GM23338 (cell line): ENCODE results near the gene TCN1. TPM values are rescaled to one million over a fixed set of nuclear protein-coding genes. Genes with fewer than 3 reads are reported as not detected.

ENCODE experiments used
- ATAC-seq: fragments of 200-7000 bp; cut with Tn5 transposase; 3 replicates; pipeline ENCODE4 v1.9.1; 2020
- DNase-seq: peaks from one replicate; pipeline ENCODE4 v3.0.0-alpha.2; 2015; ENCODE audit warnings: low spot score
- H2AFZ ChIP-seq: fragments of 200-600 bp; sonication (generic); 2 replicates; pipeline ENCODE4 v1.8.0; 2016; ENCODE audit warnings: antibody characterized with exemption, mild to moderate bottlenecking, moderate library complexity
- H3F3A ChIP-seq: fragments of 200-600 bp; sonication (generic); replicated peaks from 2 replicates; pipeline ENCODE4 v1.8.0; 2017; ENCODE audit warnings: antibody characterized with exemption, mixed run types, low read depth
- H3K27ac ChIP-seq: fragments of 200-600 bp; sonication (generic); 2 replicates; pipeline ENCODE4 v1.6.1; 2016; ENCODE audit warnings: low read depth
- H3K27me3 ChIP-seq: fragments of 200-600 bp; sonication (generic); 2 replicates; pipeline ENCODE4 v1.8.0; 2016; ENCODE audit warnings: mild to moderate bottlenecking, mixed run types, moderate library complexity; ENCODE audit not compliant: insufficient read depth
- H3K36me3 ChIP-seq: fragments of 200-600 bp; sonication (generic); 2 replicates; pipeline ENCODE4 v1.8.0; 2016; ENCODE audit warnings: mild to moderate bottlenecking; ENCODE audit not compliant: insufficient read depth
- H3K4me1 ChIP-seq: fragments of 200-600 bp; sonication (generic); 2 replicates; pipeline ENCODE4 v1.8.0; 2016; ENCODE audit warnings: mild to moderate bottlenecking, moderate library complexity; ENCODE audit not compliant: insufficient read depth
- H3K4me2 ChIP-seq: fragments of 200-600 bp; sonication (generic); 2 replicates; pipeline ENCODE4 v1.7.1; 2017; ENCODE audit warnings: mixed run types
- H3K4me3 ChIP-seq: fragments of 200-600 bp; sonication (generic); 2 replicates; pipeline ENCODE4 v1.6.1; 2016; ENCODE audit warnings: mixed run types
- H3K79me2 ChIP-seq: fragments of 200-600 bp; sonication (generic); replicated peaks from 2 replicates; pipeline ENCODE4 v1.8.0; 2017; ENCODE audit warnings: mild to moderate bottlenecking; ENCODE audit not compliant: insufficient read depth
- H3K9me2 ChIP-seq: fragments of 200-600 bp; sonication (generic); 2 replicates; pipeline ENCODE4 v1.8.0; 2017; ENCODE audit not compliant: insufficient read depth
- H4K20me1 ChIP-seq: fragments of 200-600 bp; sonication (generic); replicated peaks from 2 replicates; pipeline ENCODE4 v1.8.0; 2017; ENCODE audit warnings: mild to moderate bottlenecking; ENCODE audit not compliant: insufficient read depth
- H3K27ac Mint-ChIP-seq: 2 replicates; pipeline ENCODE4 v1.8.0; 2020; ENCODE audit warnings: inconsistent platforms, mild to moderate bottlenecking, moderate library complexity, mixed read lengths
- H3K27me3 Mint-ChIP-seq: 3 replicates; pipeline ENCODE4 v1.8.0; 2022; ENCODE audit warnings: low read depth, mild to moderate bottlenecking, moderate library complexity, mixed read lengths, inconsistent platforms; ENCODE audit not compliant: insufficient read depth, poor library complexity
- H3K36me3 Mint-ChIP-seq: 3 replicates; pipeline ENCODE4 v1.8.0; 2021; ENCODE audit warnings: low read depth, mild to moderate bottlenecking, inconsistent platforms, moderate library complexity, mixed read lengths
- H3K4me1 Mint-ChIP-seq: 3 replicates; pipeline ENCODE4 v1.8.0; 2020; ENCODE audit warnings: mild to moderate bottlenecking, inconsistent platforms, mixed read lengths
- H3K4me3 Mint-ChIP-seq: 3 replicates; pipeline ENCODE4 v1.8.0; 2021; ENCODE audit warnings: moderate library complexity, mild to moderate bottlenecking, inconsistent platforms, mixed read lengths
- H3K9me3 Mint-ChIP-seq: 3 replicates; pipeline ENCODE4 v1.8.0; 2020; ENCODE audit warnings: moderate library complexity, mild to moderate bottlenecking, inconsistent platforms, mixed read lengths
- CTCF ChIP-seq, 2 experiments: fragments of 200-600 bp in 1 of 2; sonication (generic) in 1 of 2; conservative IDR thresholded peaks; 2 replicates each; pipeline versions ENCODE4 v1.5.1 to v1.6.1; 2016 to 2017; ENCODE audit warnings: antibody characterized with exemption in 2 of 2, low read depth in 2 of 2, mild to moderate bottlenecking in 2 of 2, moderate library complexity in 1 of 2
- EZH2 ChIP-seq: fragments of 200-600 bp; sonication (generic); IDR thresholded peaks from one replicate; pipeline ENCODE4 v1.8.0; 2017; ENCODE audit warnings: antibody characterized with exemption, mild to moderate bottlenecking, low read depth; ENCODE audit not compliant: unreplicated experiment
- EZH2phosphoT487 ChIP-seq: fragments of 200-600 bp; sonication (generic); IDR thresholded peaks from one replicate; pipeline ENCODE4 v1.8.1; 2018; ENCODE audit warnings: antibody characterized with exemption; ENCODE audit not compliant: unreplicated experiment
- NANOG ChIP-seq: IDR thresholded peaks from 2 replicates; pipeline ENCODE4 v1.6.1; 2016; ENCODE audit warnings: antibody characterized with exemption, borderline replicate concordance
- ZNF462 ChIP-seq: fragments of 250-450 bp; sonication (Bioruptor Pico); IDR thresholded peaks from 2 replicates; pipeline ENCODE4 v1.5.0; 2020; ENCODE audit warnings: mild to moderate bottlenecking, moderate library complexity
- polyA plus RNA-seq: library from polyadenylated mRNA; unstranded; fragments of >200 nt; fragmentation: Nextera tagmentation; extraction: Ambion mirVana; gene quantifications from 2 replicates; pipeline ENCODE4 v1.2.1, GENCODE V29; 2016
- total RNA-seq: library from RNA; depleted of rRNA; stranded (reverse); fragments of >200 nt; shearing (Covaris generic); gene quantifications from 2 replicates; pipeline ENCODE4 v1.2.3, GENCODE V29; 2014; rRNA removed

The TCN1 gene
- total and polyA plus RNA-seq, 2 experiments from 2014 or later, result not detected

GRCh38 chr11:59807047-59807610 lies 59.2 kb downstream of the TCN1 start (continued):
- TF ChIP-seq ZNF462 (CRISPR knock-in tag) (no peak), NANOG (no peak), EZH2 (no peak), EZH2phosphoT487 (no peak), CTCF (conservative IDR thresholded peaks at IDR 0.05; ENCODE audit: low read depth in 2 of 2) (no peak)

- Mint-ChIP-seq H3K27ac (no peak overlapping the region), H3K36me3 (peaks cover 34% of the 10 kb centered on the region), H3K4me1 (no peaks in the 10 kb centered on the region; the same call in 2 of the 3 replicates), H3K27me3 (peaks cover 2% of the 10 kb centered on the region), H3K4me3 (no peak overlapping the region), H3K9me3 (no peaks in the 10 kb centered on the region)
- H3K4me1 ChIP-seq, result no peaks in the 10 kb centered on the region
- H3F3A ChIP-seq, result no peaks in the 10 kb centered on the region
- H3K4me3 ChIP-seq, result no peak overlapping the region
- no peak overlapping the region for H2AFZ ChIP-seq
- no peaks in the 10 kb centered on the region for H3K27me3 ChIP-seq
- no peak overlapping the region for H3K4me2 ChIP-seq
- no peak overlapping the region for H3K27ac ChIP-seq
- H3K79me2 ChIP-seq, result peaks cover 5% of the 10 kb centered on the region
- ATAC-seq, result no peak
- H3K36me3 ChIP-seq, result peaks cover 38% of the 10 kb centered on the region
- DNase-seq, result no peak
- no peaks in the 10 kb centered on the region; the same call in 1 of the 2 replicates for H4K20me1 ChIP-seq
- H3K9me2 ChIP-seq, result no peaks in the 10 kb centered on the region
- TF ChIP-seq NANOG, result no peak
Measured at GRCh38 chr11:59804061-59804460, 62.2 kb downstream of the TCN1 start.

Other genes starting within 250 kb of the TCN1 start
- 19.6 and 20.8 TPM in 2 replicates for gene PATL1, start 197.4 kb downstream of the TCN1 start, total RNA-seq
- 12.3 and 12.9 TPM in 2 replicates for gene PATL1, start 197.4 kb downstream of the TCN1 start, polyA plus RNA-seq
- gene OR10V1, start 152.6 kb downstream of the TCN1 start, total RNA-seq, result not detected in 2 replicates
- gene OR10V1, start 152.6 kb downstream of the TCN1 start, polyA plus RNA-seq, result not detected in 2 replicates
- 47.9 and 65.5 TPM in 2 replicates for gene STX3, start 111.1 kb downstream of the TCN1 start, total RNA-seq
- 19.0 and 20.0 TPM in 2 replicates for gene STX3, start 111.1 kb downstream of the TCN1 start, polyA plus RNA-seq
- gene MRPL16, start 55.7 kb downstream of the TCN1 start, total RNA-seq, result 74.8 and 77.4 TPM in 2 replicates
- gene MRPL16, start 55.7 kb downstream of the TCN1 start, polyA plus RNA-seq, result 149 and 176 TPM in 2 replicates
- gene CBLIF, start 21.0 kb downstream of the TCN1 start, total RNA-seq, result not detected in 2 replicates
- not detected in 2 replicates for gene CBLIF, start 21.0 kb downstream of the TCN1 start, polyA plus RNA-seq
- gene OOSP3, start 12.3 kb upstream of the TCN1 start, total RNA-seq, result not detected in 2 replicates
- 0.35 TPM in 1 of 2 replicates, not detected in the other for gene OOSP3, start 12.3 kb upstream of the TCN1 start, polyA plus RNA-seq
- gene OOSP1, start 71.9 kb upstream of the TCN1 start, total RNA-seq, result not detected in 2 replicates
- gene OOSP1, start 71.9 kb upstream of the TCN1 start, polyA plus RNA-seq, result not detected in 2 replicates
- gene OOSP4A, start 97.5 kb upstream of the TCN1 start, total RNA-seq, result not detected in 2 replicates
- gene OOSP4A, start 97.5 kb upstream of the TCN1 start, polyA plus RNA-seq, result not detected in 2 replicates
- not detected in 2 replicates for gene OOSP4B, start 150.7 kb upstream of the TCN1 start, total RNA-seq
- gene OOSP4B, start 150.7 kb upstream of the TCN1 start, polyA plus RNA-seq, result not detected in 2 replicates
- not detected in 2 replicates for gene OOSP2, start 173.9 kb upstream of the TCN1 start, total RNA-seq
- gene OOSP2, start 173.9 kb upstream of the TCN1 start, polyA plus RNA-seq, result not detected in 2 replicates
- gene MS4A3, start 190.2 kb upstream of the TCN1 start, total RNA-seq, result not detected in 2 replicates
- not detected in 2 replicates for gene MS4A3, start 190.2 kb upstream of the TCN1 start, polyA plus RNA-seq
- not detected in 2 replicates for gene MS4A2, start 222.2 kb upstream of the TCN1 start, total RNA-seq
- gene MS4A2, start 222.2 kb upstream of the TCN1 start, polyA plus RNA-seq, result not detected in 2 replicates